22Rv1 (cell line): ENCODE measurements around the gene UGT2B7.

Experiments
- ZFX ChIP-seq: fragments of 450-650 bp; IDR thresholded peaks from 2 replicates; pipeline ENCODE4 v1.6.1; 2017; ENCODE audit warnings: antibody characterized with exemption, borderline replicate concordance
- TF ChIP-seq, protein P1 (sequence below): fragments of 450-650 bp; IDR thresholded peaks from 2 replicates; pipeline ENCODE4 v1.5.1; 2017; ENCODE audit warnings: mild to moderate bottlenecking

DNA sequence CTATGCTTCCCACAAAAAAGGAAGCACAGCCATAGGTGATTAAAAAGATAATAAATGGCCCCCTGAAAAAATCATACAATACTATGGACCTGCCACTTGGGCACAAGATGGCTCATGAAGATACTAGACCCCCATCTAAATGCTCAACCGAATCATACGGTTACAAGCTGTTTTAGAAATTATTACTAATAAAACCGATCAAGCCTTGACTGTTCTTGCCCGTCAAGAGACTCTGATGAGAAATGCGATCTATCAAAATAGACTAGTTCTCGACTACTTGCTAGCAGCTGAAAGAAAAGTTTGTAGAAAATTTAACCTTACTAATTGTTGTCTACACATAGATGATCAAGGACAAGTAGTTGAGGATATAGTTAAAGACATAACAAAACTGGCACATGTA lies 40.1 kb upstream of the UGT2B7 start:
- TF ChIP-seq, protein P1, sequence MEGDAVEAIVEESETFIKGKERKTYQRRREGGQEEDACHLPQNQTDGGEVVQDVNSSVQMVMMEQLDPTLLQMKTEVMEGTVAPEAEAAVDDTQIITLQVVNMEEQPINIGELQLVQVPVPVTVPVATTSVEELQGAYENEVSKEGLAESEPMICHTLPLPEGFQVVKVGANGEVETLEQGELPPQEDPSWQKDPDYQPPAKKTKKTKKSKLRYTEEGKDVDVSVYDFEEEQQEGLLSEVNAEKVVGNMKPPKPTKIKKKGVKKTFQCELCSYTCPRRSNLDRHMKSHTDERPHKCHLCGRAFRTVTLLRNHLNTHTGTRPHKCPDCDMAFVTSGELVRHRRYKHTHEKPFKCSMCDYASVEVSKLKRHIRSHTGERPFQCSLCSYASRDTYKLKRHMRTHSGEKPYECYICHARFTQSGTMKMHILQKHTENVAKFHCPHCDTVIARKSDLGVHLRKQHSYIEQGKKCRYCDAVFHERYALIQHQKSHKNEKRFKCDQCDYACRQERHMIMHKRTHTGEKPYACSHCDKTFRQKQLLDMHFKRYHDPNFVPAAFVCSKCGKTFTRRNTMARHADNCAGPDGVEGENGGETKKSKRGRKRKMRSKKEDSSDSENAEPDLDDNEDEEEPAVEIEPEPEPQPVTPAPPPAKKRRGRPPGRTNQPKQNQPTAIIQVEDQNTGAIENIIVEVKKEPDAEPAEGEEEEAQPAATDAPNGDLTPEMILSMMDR, result no peak
- no peak for TF ChIP-seq ZFX
